Measurements from ENCODE around the gene BCKDHB.
"Not testable (repeated sequence)": the region's sequence is repeated elsewhere in the genome, so short reads cannot be mapped to it uniquely, and the experiment has no call there.

Gene BCKDHB

GRCh38 chr6:80209430-80209829 lies 103.0 kb downstream of the BCKDHB start:
- DNase-seq, result no peak

GRCh38 chr6:80210618-80211017 lies 104.1 kb downstream of the BCKDHB start:
- DNase-seq, result no peak

- DNase-seq, result no peak
Measured at GRCh38 chr6:80211286-80211685, 104.8 kb downstream of the BCKDHB start.

- not testable (repeated sequence) for DNase-seq
Measured at GRCh38 chr6:80211890-80212289, 105.4 kb downstream of the BCKDHB start.

- DNase-seq, result peak; percentile 67
Measured at GRCh38 chr6:80214436-80215022, 108.1 kb downstream of the BCKDHB start.

- no peak for DNase-seq
Measured at GRCh38 chr6:80215063-80215462, 108.6 kb downstream of the BCKDHB start.

GRCh38 chr6:80217794-80218193 lies 111.3 kb downstream of the BCKDHB start:
- DNase-seq, result no peak

- peak; percentile 83 for DNase-seq
Measured at GRCh38 chr6:80223743-80224212, 117.3 kb downstream of the BCKDHB start.

- DNase-seq, result peak; percentile 69
Measured at GRCh38 chr6:80226151-80226550, 119.7 kb downstream of the BCKDHB start.

- DNase-seq, result no peak
Measured at GRCh38 chr6:80226699-80227098, 120.2 kb downstream of the BCKDHB start.

- peak; percentile 50 for DNase-seq
Measured at GRCh38 chr6:80227545-80228105, 121.2 kb downstream of the BCKDHB start.

GRCh38 chr6:80233262-80233661 lies 126.8 kb downstream of the BCKDHB start:
- no peak for DNase-seq

GRCh38 chr6:80233958-80234357 lies 127.5 kb downstream of the BCKDHB start:
- DNase-seq, result no peak

- DNase-seq, result peak; percentile 64
Measured at GRCh38 chr6:80234401-80234800, 127.9 kb downstream of the BCKDHB start.

GRCh38 chr6:80234908-80235307 lies 128.4 kb downstream of the BCKDHB start:
- DNase-seq, result no peak

- DNase-seq, result no peak
Measured at GRCh38 chr6:80235647-80236046, 129.2 kb downstream of the BCKDHB start.

- DNase-seq, result not testable (repeated sequence)
Measured at GRCh38 chr6:80238754-80239153, 132.3 kb downstream of the BCKDHB start.

GRCh38 chr6:80245043-80245442 lies 138.6 kb downstream of the BCKDHB start:
- DNase-seq, result no peak

GRCh38 chr6:80249897-80250296 lies 143.4 kb downstream of the BCKDHB start:
- no peak for DNase-seq

- peak; percentile 29 for DNase-seq
Measured at GRCh38 chr6:80250391-80250997, 144.0 kb downstream of the BCKDHB start.

GRCh38 chr6:80251321-80251720 lies 144.8 kb downstream of the BCKDHB start:
- DNase-seq, result no peak

- DNase-seq, result no peak
Measured at GRCh38 chr6:80254716-80255115, 148.2 kb downstream of the BCKDHB start.

- DNase-seq, result no peak
Measured at GRCh38 chr6:80256691-80257090, 150.2 kb downstream of the BCKDHB start.

- no peak for DNase-seq
Measured at GRCh38 chr6:80259118-80259517, 152.6 kb downstream of the BCKDHB start.
